EH (cell line): ENCODE measurements around the gene SLAMF6.
"Not testable (repeated sequence)": the region's sequence is repeated elsewhere in the genome, so short reads cannot be mapped to it uniquely, and the experiment has no call there.

ENCODE experiments used
- DNase-seq: peaks from one replicate; pipeline ENCODE4 v3.0.0-alpha.2; 2015; ENCODE audit warnings: low read depth

Gene SLAMF6

GRCh38 chr1:160504651-160505050, 18.4 kb downstream of the SLAMF6 start:
- no peak for DNase-seq

DNA sequence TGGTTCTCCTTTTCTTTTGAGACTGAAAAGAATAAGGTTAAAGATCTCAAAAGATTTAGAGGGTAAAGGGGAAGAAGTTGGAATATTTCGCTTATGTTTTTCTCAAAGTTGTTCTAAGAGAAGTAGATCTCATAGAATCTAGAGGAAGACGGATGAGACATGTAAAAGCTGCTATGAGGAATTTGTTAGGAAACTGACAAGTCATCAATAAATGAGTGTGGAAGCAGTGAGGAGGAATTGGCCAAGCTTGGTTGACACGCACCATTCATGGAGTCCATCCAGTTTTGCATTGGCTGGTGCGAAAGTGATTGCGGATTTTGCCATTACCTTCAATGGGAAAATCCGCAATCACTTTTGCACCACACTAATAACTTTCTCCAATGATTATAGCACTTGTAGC, 20.0 kb downstream of the SLAMF6 start:
- no peak for DNase-seq

DNA sequence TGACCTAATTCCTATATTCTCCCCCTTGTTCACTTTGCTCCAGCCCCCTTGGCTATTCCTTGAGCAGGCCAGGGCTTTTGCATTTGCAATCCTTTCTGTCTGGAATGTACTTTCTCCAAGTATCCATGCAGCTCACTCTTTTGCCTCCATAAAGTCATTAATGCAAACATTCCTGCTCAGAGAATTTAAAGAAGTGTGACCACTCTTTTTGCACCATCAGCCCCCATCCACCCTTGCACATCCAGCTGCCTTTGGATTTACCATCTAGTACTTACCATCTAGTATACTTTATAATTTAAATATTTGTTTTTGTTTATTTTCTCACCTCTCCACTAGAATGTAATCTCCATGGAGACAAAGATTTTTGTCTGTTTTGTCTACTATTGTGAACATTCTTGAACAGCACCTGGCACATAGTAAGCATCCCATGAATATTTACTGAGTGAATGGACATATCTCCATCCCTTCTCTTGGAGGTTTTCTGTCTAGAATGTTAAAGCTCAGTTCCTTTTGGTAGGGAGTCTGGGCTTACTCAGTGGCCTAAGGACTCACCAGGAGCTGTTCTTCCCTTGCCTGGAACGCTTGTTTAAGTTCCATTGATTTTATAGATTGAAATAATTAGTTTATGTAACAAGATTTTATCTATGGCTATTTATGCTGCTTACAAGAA, 22.6 kb downstream of the SLAMF6 start:
- DNase-seq, result no peak

DNA sequence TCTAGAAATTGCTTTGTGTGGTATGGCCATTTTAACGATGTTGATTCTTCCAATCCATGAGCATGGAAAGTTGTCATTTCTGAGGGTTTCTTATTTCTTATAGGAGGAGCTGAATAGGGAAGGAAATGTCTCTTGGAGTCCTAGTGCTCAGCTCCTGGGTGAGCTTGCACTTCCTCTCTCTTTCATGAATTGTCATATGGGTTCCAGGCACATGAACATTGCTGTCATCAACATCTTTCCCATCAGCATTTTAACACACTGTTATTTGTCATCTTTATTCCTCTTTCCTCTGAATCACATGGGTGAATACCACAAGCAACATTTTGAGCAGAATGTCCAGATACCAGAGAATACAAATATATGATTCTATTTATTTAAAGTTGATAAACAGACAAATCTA, 23.4 kb downstream of the SLAMF6 start:
- DNase-seq, result no peak

DNA sequence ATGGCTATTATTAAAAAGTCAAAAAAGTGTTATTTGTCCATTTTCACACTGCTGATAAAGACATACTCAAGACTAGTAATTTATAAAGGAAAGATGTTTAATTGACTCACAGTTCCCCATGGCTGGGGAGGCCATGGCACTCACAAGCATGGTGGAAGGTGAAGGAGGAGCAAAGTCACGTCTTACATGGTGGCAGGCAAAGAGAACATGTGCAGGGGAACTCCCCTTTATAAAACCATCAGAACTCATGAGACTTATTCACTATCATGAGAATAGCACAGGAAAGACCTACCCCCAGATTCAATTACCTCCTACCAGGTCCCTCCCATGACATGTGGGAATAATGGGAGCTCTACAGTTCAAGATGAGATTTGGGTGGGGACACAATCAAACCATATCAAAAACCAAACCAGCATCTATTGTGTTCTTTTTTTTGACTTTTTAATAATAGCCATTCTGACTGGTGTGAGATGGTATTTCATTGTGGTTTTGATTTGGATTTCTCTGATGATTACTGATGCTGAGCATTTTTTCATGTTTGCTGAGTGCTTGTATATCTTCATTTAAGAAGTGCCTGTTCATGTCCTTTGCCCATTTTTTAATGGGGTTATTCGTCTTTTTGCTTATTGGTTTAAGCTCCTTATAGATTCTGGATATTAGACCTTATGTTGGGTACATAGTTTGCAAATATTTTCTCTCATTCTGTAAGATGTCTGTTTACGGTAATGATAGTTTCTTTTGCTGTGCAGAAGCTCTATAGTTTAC, 24.6 kb downstream of the SLAMF6 start:
- not testable (repeated sequence) for DNase-seq

DNA sequence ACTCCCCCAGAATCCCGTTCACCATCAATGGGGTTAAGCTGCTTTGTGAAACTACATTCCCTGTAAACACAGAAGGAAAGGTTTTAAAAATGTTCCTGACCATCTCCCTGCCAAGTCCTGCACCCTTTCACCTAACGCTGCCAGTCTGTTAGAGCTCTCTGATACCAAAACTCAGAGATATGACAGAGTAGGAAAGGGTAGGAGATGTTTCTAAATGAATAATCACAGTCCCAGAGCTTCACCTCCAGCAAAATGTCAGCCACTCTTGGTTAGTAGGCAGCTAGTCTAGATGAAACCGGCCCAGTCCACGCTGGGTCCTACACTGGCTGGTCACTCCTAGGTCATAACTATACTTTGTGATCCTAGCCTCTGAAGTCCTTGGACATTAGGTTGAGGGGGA, 26.7 kb downstream of the SLAMF6 start:
- no peak for DNase-seq

- no peak for DNase-seq
Observed at GRCh38 chr1:160494620-160495019, 28.4 kb downstream of the SLAMF6 start.

GRCh38 chr1:160492617-160493016, 30.4 kb downstream of the SLAMF6 start:
- no peak for DNase-seq

DNA sequence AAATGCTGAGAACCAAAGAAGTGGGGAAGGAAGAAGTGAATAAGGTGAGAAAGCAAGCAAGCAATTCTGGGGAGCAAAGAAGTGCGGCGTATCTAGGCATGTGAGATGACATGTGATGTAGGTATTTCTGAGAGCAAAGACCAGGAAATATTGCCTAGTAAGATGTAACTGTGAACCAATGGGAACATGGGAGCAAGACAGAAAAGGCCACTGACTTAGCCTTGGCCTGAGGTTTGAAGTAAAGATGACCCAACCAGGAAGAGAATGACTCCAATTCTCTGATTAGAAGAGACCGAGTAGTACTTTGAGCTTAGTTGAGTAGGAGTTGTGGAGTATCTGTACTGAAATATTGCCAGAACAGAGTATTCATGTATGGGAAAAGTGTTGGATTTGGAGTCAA, 31.1 kb downstream of the SLAMF6 start:
- no peak for DNase-seq

- DNase-seq, result no peak
Observed at GRCh38 chr1:160491017-160491416, 32.0 kb downstream of the SLAMF6 start.

DNA sequence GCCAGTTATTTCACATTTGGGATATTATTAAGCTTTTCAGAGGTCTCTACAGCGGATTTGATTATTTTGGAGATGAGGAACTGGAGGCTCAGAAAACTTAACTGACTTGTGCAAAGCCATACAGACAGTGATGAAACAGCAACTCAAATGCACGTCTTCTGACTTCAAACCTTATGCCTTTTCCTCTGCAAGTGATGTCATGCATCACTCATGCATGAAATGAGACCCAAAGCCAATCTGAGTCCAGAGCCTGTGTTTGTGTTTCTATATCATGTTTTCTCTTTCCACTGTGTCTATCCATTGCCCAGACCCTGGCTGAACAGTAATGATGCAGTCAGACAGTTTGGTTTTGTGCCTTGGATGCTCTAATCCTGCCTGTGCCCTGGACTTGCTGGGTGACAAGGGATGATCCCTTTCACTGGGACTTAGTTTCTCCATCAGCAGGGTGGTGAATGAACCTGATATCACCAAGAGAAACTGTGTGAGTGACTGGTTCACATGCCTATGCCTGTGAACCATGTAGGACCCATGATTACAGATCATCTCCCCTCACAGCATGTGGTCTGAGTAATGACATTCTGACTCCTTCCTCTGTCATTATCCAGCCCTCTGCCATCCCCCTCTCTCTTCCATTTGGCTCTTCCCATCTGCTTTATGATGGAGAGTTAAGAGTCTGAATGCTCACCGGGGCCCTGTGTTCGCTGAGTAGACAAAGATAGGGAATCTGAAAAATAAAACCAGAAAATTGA, 33.4 kb downstream of the SLAMF6 start:
- DNase-seq, result no peak

GRCh38 chr1:160488347-160489058, 34.6 kb downstream of the SLAMF6 start:
- DNase-seq, result no peak

GRCh38 chr1:160486453-160486852, 36.6 kb downstream of the SLAMF6 start:
- no peak for DNase-seq

DNA sequence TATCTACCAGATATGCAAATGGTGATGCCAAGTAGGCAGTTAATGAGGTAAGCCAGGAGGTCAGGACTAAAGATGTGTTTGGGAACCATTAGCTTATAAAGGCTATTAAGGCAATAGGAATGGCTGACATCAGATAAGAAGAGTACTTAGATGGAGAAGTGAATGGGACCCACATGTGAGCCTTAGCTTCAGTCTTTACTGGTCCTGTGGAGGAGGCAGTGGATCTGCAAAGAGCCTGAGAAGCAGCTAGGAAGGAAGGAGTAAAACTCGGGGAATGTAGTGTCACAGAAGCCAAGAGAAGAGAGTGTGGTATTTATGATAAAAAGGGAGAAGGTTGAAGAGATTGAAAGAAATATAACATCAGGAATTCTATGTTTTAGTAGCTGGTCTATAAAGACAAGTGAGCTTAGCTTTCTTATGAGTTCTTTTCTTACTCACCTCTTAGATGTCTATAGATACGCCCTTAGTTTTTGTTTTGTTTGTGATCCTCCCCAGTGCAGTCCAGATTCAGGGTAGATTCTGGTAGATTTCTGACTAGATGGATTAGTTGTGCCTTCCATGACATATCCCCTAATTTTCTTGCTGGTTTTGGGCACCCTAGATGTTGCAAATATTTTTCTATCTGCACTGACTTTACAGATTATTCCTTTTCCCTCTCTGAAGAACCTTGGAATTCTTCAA, 39.4 kb downstream of the SLAMF6 start:
- DNase-seq, result no peak

- no peak for DNase-seq
Observed at GRCh38 chr1:160481979-160482596, 41.0 kb downstream of the SLAMF6 start.

GRCh38 chr1:160480781-160481180, 42.3 kb downstream of the SLAMF6 start:
- not testable (repeated sequence) for DNase-seq

GRCh38 chr1:160479091-160479490, 44.0 kb downstream of the SLAMF6 start:
- DNase-seq, result not testable (repeated sequence)

DNA sequence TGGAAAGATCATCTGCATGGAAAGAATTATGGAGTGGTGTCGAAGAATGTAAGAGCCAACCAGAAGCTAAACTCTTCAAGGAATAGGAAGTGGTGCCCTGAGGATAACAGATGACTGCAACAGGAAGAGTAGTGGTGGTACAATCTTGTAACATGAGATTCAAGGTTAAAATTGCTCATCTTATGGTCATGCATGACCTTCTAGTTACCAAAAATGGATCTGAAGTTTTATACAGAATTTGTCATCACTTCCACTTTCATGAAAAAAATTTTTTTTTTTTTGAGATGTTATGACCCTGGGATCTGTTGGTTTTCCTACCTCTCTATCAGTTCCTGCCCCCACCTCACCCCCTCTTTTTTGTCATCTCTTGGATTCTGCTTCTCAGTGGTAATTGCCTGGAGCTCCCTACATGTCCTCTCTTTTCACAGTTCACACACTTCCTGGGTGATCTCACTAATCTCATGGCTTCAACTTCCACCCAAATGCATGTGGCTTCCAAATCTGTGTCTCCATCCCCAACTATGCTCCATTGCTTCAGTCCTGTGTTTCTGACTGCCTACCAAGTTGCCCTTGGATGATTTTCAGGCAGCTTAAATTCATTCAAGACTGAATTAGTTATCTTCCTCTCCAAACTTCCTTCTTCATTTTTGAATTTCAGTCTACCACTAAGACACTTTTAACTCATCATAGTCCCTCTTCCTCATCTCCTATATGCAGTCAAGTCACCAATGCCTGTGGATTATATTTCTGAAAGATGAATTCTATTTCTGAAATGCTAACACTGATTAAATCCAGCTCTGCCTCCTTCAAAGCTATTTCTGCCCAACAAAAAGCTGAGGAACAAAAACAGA, 48.4 kb downstream of the SLAMF6 start:
- DNase-seq, result no peak

GRCh38 chr1:160472112-160472511, 50.9 kb downstream of the SLAMF6 start:
- no peak for DNase-seq

DNA sequence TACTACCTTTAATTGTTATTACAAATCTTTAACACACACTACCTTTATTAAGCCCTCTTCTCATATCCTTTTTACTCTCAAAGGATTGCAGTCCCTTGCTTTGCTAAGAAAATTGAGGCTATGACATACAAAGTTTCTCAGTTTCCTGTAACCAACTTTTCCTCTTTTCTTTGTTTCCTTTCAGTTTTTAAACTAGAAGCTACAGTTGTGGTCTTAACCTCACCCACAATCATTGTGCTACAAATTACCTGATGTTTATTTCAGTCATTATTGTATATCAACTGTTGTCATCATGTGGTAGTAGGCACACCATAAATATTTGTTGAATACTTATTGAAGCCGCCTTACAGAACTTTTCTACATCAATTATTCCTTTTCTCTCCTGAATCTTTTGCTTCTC, 51.8 kb downstream of the SLAMF6 start:
- DNase-seq, result no peak
